ENCODE results near the gene PDCD4.
"Not testable (repeated sequence)": the region's sequence is repeated elsewhere in the genome, so short reads cannot be mapped to it uniquely, and the experiment has no call there.

The PDCD4 gene

DNA sequence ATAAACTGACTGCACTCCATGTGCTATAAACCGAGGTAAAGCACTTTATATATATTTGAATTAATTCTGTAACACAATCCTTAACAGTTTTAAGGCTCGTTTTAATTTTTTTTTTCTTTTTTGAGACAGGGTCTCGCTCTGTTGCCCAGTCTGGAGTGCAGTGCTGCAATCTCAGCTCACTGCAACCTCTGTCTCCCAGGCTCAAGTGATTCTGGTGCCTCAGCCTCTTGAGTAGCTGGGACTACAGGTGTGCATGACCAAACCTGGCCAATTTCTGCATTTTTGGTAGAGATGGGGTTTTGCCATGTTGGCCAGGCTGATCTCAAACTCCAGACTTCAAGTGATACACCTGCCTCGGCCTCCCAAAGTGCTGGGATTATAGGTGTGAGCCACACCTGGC lies 43.9 kb downstream of the PDCD4 start:
- ATAC-seq (replicated peaks); H3K27me3 Mint-ChIP-seq; H3K4me3 Mint-ChIP-seq; H3K27ac Mint-ChIP-seq; DNase-seq; H3K9me3 Mint-ChIP-seq: not testable (repeated sequence)
- Mint-ChIP-seq H3K36me3 (ENCODE audit: insufficient read depth) (peaks cover 36% of the 10 kb centered on the region), H3K4me1 (ENCODE audit: low read depth in 2 of 2) (peaks cover 22 to 32% of the 10 kb centered on the region in 2 donors)

- no peak for DNase-seq
- H3K27ac Mint-ChIP-seq = no peak overlapping the region
- no peak for ATAC-seq (replicated peaks)
- H3K9me3 Mint-ChIP-seq = no peaks in the 10 kb centered on the region
- H3K27me3 Mint-ChIP-seq = no peaks in the 10 kb centered on the region
- H3K4me3 Mint-ChIP-seq = peak overlapping the region; percentile 86 to 99
- peaks cover 36% of the 10 kb centered on the region for H3K36me3 Mint-ChIP-seq (ENCODE audit: insufficient read depth)
- peaks cover 23 to 31% of the 10 kb centered on the region in 2 donors for H3K4me1 Mint-ChIP-seq (ENCODE audit: low read depth in 2 of 2)
These were observed 45.0 kb downstream of the PDCD4 start for GRCh38 chr10:110916554-110917346.

DNA sequence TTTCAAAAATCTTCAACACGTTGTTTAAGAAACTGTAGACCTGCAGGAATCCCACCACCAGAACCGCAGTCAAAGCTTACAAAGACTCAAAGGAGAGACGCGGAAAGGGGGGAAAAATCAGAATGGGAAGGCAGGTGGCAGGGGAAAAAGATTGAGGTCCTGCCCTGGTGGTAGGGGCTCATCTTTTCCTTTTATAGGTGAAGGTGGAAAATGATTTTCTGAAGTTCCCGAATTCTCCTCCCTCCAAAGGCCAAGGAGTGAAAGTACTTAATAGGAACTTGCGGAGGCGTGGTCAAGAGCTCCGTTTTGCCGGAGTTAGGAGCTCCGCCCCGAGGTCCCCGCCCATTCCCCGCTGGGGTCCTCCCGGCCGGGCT lies 46.5 kb downstream of the PDCD4 start:
- peaks cover 36% of the 10 kb centered on the region for H3K36me3 Mint-ChIP-seq (ENCODE audit: insufficient read depth)
- peaks cover 23 to 39% of the 10 kb centered on the region in 2 donors for H3K4me1 Mint-ChIP-seq (ENCODE audit: low read depth in 2 of 2)
- DNase-seq = peak in 2 of 3 experiments; percentile 79 to 80
- no peaks in the 10 kb centered on the region for H3K9me3 Mint-ChIP-seq
- ATAC-seq (replicated peaks) = no peak
- H3K27me3 Mint-ChIP-seq = no peaks in the 10 kb centered on the region
- H3K4me3 Mint-ChIP-seq = peak overlapping the region; percentile 86 to 99
- H3K27ac Mint-ChIP-seq = peak overlapping the region; percentile 99 to 100

- ATAC-seq (replicated peaks) = peak; percentile 87
- Mint-ChIP-seq H3K27ac (peak within 1 kb of the TSS; percentile 99 to 100), H3K27me3 (no peaks in the 10 kb centered on the region), H3K36me3 (ENCODE audit: insufficient read depth) (peaks cover 36% of the 10 kb centered on the region), H3K4me3 (peak within 1 kb of the TSS; percentile 86 to 99), H3K9me3 (no peaks in the 10 kb centered on the region), H3K4me1 (ENCODE audit: low read depth in 2 of 2) (peaks cover 26 to 41% of the 10 kb centered on the region in 2 donors)
- peak in 1 of 3 experiments; percentile 75 for DNase-seq
These were observed 47.1 kb downstream of the PDCD4 start, which contains the start of gene BBIP1 for GRCh38 chr10:110918643-110919348. Gene BBIP1 (minus strand): TSS chr10:110919180. CDS start chr10:110918157, 1,023 bp downstream.

GRCh38 chr10:110919349-110919931 lies 47.7 kb downstream of the PDCD4 start, which contains the start of gene SHOC2:
Gene SHOC2 (plus strand): TSS chr10:110919604. CDS start chr10:110964359, 44,755 bp downstream.
- H3K27me3 Mint-ChIP-seq = no peaks in the 10 kb centered on the region

GRCh38 chr10:110919971-110920881 lies 48.5 kb downstream of the PDCD4 start:
- Mint-ChIP-seq H3K27ac (peak overlapping the region; percentile 99 to 100), H3K4me1 (ENCODE audit: low read depth in 2 of 2) (peaks cover 30 to 48% of the 10 kb centered on the region in 2 donors), H3K9me3 (no peaks in the 10 kb centered on the region), H3K36me3 (ENCODE audit: insufficient read depth) (peaks cover 34% of the 10 kb centered on the region), H3K27me3 (no peaks in the 10 kb centered on the region), H3K4me3 (peak overlapping the region; percentile 86 to 99)
- DNase-seq (peak in 1 of 3 experiments; percentile 21), ATAC-seq (replicated peaks) (no peak)

More at GRCh38 chr10:110919349-110919931, 47.7 kb downstream of the PDCD4 start, which contains the start of gene SHOC2:
- Mint-ChIP-seq H3K36me3 (ENCODE audit: insufficient read depth) (peaks cover 36% of the 10 kb centered on the region), H3K27ac (peak within 1 kb of the TSS; percentile 99 to 100), H3K4me1 (ENCODE audit: low read depth in 2 of 2) (peaks cover 30 to 47% of the 10 kb centered on the region in 2 donors), H3K9me3 (no peaks in the 10 kb centered on the region), H3K4me3 (peak within 1 kb of the TSS; percentile 86 to 99)
- DNase-seq (peak; percentile 94 to 98 (median 96)), ATAC-seq (replicated peaks) (peak; percentile 51)

- Mint-ChIP-seq H3K27ac (no peak overlapping the region), H3K9me3 (no peaks in the 10 kb centered on the region), H3K36me3 (ENCODE audit: insufficient read depth) (peaks cover 13% of the 10 kb centered on the region), H3K4me3 (no peak overlapping the region), H3K27me3 (no peaks in the 10 kb centered on the region), H3K4me1 (ENCODE audit: low read depth in 2 of 2) (peaks cover 25 to 39% of the 10 kb centered on the region in 2 donors)
- DNase-seq (no peak), ATAC-seq (replicated peaks) (no peak)
These were observed 52.2 kb downstream of the PDCD4 start for GRCh38 chr10:110923856-110924493.

DNA sequence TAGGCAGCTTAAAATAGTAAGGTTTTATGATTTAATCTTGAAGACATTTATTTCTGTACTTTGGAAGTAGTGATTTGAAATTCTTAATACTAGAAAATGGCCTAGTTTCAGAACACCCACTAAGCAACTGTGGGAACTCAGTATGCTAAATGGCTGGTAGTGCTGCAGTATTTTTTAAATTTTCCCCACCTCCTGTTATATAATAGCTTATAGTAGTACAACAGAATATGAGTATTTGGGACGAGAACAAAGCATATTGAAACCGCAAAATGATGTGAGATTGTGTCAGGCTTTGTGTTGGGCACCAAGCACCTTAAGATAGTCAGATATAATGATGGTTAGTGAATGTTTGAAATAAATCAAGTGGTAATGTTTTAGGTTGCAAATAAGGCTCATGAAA lies 55.7 kb downstream of the PDCD4 start:
- peaks cover 19 to 33% of the 10 kb centered on the region in 2 donors for H3K4me1 Mint-ChIP-seq (ENCODE audit: low read depth in 2 of 2)
- no peak overlapping the region for H3K4me3 Mint-ChIP-seq
- no peak overlapping the region for H3K27ac Mint-ChIP-seq
- no peaks in the 10 kb centered on the region for H3K36me3 Mint-ChIP-seq (ENCODE audit: insufficient read depth)
- DNase-seq (no peak), ATAC-seq (replicated peaks) (no peak)
- no peaks in the 10 kb centered on the region for H3K9me3 Mint-ChIP-seq
- no peaks in the 10 kb centered on the region for H3K27me3 Mint-ChIP-seq

GRCh38 chr10:110931769-110932381 lies 60.1 kb downstream of the PDCD4 start:
- ATAC-seq (replicated peaks) = no peak
- H3K27me3 Mint-ChIP-seq = no peaks in the 10 kb centered on the region
- no peak for DNase-seq
- H3K9me3 Mint-ChIP-seq = no peaks in the 10 kb centered on the region
- no peak overlapping the region for H3K4me3 Mint-ChIP-seq
- peaks cover 6% of the 10 kb centered on the region for H3K36me3 Mint-ChIP-seq (ENCODE audit: insufficient read depth)
- peaks cover 7 to 23% of the 10 kb centered on the region in 2 donors for H3K4me1 Mint-ChIP-seq (ENCODE audit: low read depth in 2 of 2)
- H3K27ac Mint-ChIP-seq = no peak overlapping the region

DNA sequence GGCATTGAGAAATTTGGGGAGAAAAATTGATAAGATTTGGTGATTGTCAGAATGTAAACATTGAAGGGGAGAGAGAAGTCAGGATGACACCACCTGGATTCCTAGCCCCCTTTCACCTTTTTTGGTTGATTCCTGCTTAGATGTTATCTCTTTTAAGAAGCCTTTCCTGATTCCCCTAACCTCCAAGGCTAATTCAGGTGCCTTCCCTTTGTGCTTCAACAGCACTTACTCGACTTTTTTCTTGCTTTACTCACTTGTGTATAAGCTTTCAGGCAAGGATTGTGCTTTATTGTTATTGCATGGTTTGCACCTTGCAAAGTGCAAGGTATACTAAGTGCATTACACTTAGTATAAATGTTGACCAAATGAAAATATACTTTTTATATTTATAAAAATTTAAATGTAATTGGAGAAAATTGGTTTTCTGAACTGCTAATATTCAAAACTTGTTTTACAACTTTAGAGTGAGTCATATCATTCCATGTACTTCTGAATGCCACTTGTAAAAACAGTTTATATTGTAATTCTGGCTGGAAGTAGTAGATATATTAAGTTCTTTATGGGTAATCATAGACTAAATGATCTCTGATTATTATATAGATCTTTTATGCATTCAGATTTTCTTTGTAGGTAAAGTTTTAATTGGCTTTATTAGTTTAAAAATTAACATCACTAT lies 60.9 kb downstream of the PDCD4 start:
- no peak for DNase-seq
- peaks cover 8% of the 10 kb centered on the region for H3K36me3 Mint-ChIP-seq (ENCODE audit: insufficient read depth)
- peaks cover 13 to 28% of the 10 kb centered on the region in 2 donors for H3K4me1 Mint-ChIP-seq (ENCODE audit: low read depth in 2 of 2)
- H3K4me3 Mint-ChIP-seq = no peak overlapping the region
- no peaks in the 10 kb centered on the region for H3K9me3 Mint-ChIP-seq
- ATAC-seq (replicated peaks) = no peak
- no peaks in the 10 kb centered on the region for H3K27me3 Mint-ChIP-seq
- H3K27ac Mint-ChIP-seq = no peak overlapping the region

GRCh38 chr10:110936757-110937156 lies 65.0 kb downstream of the PDCD4 start:
- Mint-ChIP-seq H3K4me3 (no peak overlapping the region), H3K27me3 (no peaks in the 10 kb centered on the region), H3K9me3 (no peaks in the 10 kb centered on the region), H3K27ac (no peak overlapping the region), H3K36me3 (ENCODE audit: insufficient read depth) (peaks cover 20% of the 10 kb centered on the region), H3K4me1 (ENCODE audit: low read depth in 2 of 2) (peaks cover 14 to 24% of the 10 kb centered on the region in 2 donors)
- ATAC-seq (replicated peaks) (no peak), DNase-seq (no peak)
